Measurements from ENCODE around the gene CNOT4.

The CNOT4 gene

DNA sequence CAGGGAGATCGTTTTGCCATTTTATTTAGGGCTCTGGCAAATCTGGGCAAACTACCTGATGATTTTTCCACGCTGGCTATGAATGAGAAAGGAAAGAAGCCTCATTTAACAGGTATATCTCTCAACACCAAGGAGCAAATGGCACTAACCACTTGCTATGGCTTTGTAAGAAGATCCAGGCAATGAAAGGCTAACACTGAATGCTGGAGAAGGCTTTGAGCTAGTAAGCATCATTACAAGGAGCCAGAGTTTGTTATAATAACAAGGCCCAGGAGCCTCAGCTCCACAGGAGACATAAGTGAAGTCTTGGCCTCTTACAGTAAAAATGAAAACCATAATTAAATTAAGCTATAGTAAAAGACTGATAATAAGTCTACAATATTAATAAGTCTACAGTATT, 123.1 kb downstream of the CNOT4 start:
- H3K36me3 ChIP-seq: peaks cover 18% of the 10 kb centered on the region
- no peak overlapping the region for H3K4me3 ChIP-seq (ENCODE audit: low read depth in 1 of 2, low read length in 1 of 2)
- no peaks in the 10 kb centered on the region for H3K4me1 ChIP-seq (ENCODE audit: control insufficient read depth in 1 of 2, insufficient read depth in 1 of 2, low read depth in 1 of 2, low read length in 1 of 2)
- no peaks in the 10 kb centered on the region for H3K27me3 ChIP-seq
- H3K9me3 ChIP-seq: no peaks in the 10 kb centered on the region
- H3K27ac ChIP-seq: no peak overlapping the region
- TF ChIP-seq, protein P1, sequence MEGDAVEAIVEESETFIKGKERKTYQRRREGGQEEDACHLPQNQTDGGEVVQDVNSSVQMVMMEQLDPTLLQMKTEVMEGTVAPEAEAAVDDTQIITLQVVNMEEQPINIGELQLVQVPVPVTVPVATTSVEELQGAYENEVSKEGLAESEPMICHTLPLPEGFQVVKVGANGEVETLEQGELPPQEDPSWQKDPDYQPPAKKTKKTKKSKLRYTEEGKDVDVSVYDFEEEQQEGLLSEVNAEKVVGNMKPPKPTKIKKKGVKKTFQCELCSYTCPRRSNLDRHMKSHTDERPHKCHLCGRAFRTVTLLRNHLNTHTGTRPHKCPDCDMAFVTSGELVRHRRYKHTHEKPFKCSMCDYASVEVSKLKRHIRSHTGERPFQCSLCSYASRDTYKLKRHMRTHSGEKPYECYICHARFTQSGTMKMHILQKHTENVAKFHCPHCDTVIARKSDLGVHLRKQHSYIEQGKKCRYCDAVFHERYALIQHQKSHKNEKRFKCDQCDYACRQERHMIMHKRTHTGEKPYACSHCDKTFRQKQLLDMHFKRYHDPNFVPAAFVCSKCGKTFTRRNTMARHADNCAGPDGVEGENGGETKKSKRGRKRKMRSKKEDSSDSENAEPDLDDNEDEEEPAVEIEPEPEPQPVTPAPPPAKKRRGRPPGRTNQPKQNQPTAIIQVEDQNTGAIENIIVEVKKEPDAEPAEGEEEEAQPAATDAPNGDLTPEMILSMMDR (IDR thresholded peaks at IDR 0.05): no peak

DNA sequence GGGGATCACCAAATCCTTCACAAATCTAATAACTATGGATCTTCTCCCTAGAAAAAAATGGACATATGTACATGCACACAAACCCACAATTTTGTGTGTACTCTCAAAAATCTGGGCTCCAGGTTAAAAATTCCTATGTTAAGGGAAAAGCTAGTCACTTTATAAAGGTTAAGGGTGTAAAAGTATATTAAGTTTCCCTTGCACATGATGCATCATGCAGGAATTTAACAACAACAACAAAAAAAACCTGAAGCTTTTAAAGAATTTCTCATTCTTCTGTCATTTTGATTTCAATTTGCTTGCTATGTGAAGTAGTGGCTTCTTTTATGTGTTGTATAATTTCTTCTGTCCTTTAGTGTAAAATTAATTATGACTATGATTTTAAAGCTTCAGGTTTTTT, 123.7 kb downstream of the CNOT4 start:
- Histone ChIP-seq H3K36me3 (peaks cover 18% of the 10 kb centered on the region), H3K27me3 (no peaks in the 10 kb centered on the region), H3K4me3 (ENCODE audit: low read depth in 1 of 2, low read length in 1 of 2) (no peak overlapping the region), H3K9me3 (no peaks in the 10 kb centered on the region), H3K4me1 (ENCODE audit: control insufficient read depth in 1 of 2, insufficient read depth in 1 of 2, low read depth in 1 of 2, low read length in 1 of 2) (no peaks in the 10 kb centered on the region), H3K27ac (no peak overlapping the region)
- TF ChIP-seq, protein P1 (IDR thresholded peaks at IDR 0.05): no peak

DNA sequence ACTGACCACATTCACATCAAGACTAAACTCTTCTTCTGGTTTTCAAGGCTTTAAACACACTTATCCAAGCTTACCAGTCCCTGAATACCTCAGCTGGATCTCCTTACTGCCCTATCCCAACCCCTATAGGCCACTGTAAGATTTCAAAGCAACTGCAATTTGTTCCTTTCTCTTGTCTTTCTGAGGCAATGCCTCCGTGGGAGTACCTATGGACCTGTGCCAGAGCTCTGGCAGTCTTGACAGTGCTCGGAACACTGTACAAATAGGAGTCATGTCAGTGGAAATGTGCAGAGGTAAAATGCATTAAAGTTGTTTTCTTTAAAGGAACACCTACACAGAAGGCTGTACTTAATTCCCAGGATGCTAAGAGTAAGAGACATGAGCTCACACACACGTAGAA, 124.7 kb downstream of the CNOT4 start:
- Histone ChIP-seq H3K36me3 (peaks cover 14% of the 10 kb centered on the region), H3K4me1 (ENCODE audit: control insufficient read depth in 1 of 2, insufficient read depth in 1 of 2, low read depth in 1 of 2, low read length in 1 of 2) (no peaks in the 10 kb centered on the region), H3K27ac (no peak overlapping the region), H3K27me3 (no peaks in the 10 kb centered on the region), H3K4me3 (ENCODE audit: low read depth in 1 of 2, low read length in 1 of 2) (no peak overlapping the region), H3K9me3 (no peaks in the 10 kb centered on the region)
- TF ChIP-seq, protein P1 (IDR thresholded peaks at IDR 0.05): no peak

DNA sequence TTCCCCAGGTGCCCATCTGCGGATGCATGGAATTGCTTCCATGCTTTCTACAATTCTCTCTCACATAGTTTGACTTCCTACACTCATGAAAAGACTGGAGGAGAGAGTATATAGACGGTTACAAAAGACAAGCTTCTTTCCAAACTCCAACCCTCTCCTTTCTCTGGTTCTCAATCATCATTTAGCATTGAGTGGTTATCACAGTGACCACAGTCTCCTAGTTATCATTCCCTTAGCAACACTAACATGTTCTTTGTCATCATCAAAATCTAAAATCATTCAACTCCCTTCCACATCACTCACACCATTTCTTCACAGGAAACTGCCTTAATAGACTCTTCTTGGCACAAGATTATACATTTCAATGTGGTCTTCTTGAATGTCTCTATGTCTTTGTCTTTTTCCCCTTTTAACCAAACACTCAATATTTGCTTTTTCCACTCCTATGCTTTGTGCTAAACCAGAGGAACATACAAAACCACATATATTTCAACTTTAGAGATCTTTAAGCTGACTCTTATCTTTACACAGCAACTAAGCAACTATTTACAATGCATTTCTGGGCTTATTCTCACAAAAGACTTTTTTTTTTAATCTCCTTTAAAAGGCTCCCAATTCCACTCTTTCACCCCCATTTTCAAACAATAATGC, 126.3 kb downstream of the CNOT4 start:
- TF ChIP-seq, protein P1 (IDR thresholded peaks at IDR 0.05): no peak
- Histone ChIP-seq H3K9me3 (no peaks in the 10 kb centered on the region), H3K4me3 (ENCODE audit: low read depth in 1 of 2, low read length in 1 of 2) (no peak overlapping the region), H3K36me3 (peaks cover 9% of the 10 kb centered on the region), H3K4me1 (ENCODE audit: control insufficient read depth in 1 of 2, insufficient read depth in 1 of 2, low read depth in 1 of 2, low read length in 1 of 2) (no peaks in the 10 kb centered on the region), H3K27ac (no peak overlapping the region), H3K27me3 (no peaks in the 10 kb centered on the region)

DNA sequence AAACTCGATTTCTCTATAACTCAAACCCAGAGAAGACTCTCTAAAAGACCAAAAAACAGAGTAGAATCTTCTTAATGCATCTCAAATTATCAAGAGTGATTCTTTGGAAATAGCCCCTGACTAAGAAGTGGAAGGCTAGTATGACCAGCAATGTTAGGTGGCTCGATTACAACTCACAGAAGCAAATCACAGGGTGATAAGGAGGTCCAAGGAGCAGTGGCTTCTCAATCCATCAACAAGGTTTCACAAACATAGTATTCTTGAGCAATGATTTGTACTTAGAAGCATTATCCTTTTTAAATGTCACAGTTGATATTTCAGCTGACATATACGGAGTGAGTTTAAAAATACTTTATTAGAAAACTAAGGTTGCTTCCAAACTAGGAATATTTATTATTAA, 127.7 kb downstream of the CNOT4 start:
- H3K4me3 ChIP-seq (ENCODE audit: low read depth in 1 of 2, low read length in 1 of 2): no peak overlapping the region
- H3K9me3 ChIP-seq: no peaks in the 10 kb centered on the region
- no peak overlapping the region for H3K27ac ChIP-seq
- TF ChIP-seq, protein P1 (IDR thresholded peaks at IDR 0.05): no peak
- no peaks in the 10 kb centered on the region for H3K36me3 ChIP-seq
- no peaks in the 10 kb centered on the region for H3K4me1 ChIP-seq (ENCODE audit: control insufficient read depth in 1 of 2, insufficient read depth in 1 of 2, low read depth in 1 of 2, low read length in 1 of 2)
- H3K27me3 ChIP-seq: no peaks in the 10 kb centered on the region
